CD14-positive monocyte (primary cell): ENCODE measurements around the gene TMEM169. TPM values are rescaled to one million over a fixed set of nuclear protein-coding genes. Genes with fewer than 3 reads are reported as not detected.

ENCODE experiments used
- DNase-seq, 3 donors: peaks; one replicate each; pipeline ENCODE4 v3.0.0-alpha.2; 2011 to 2022
- H2AFZ ChIP-seq: 2 replicates; pipeline ENCODE4 v1.6.0; 2012; ENCODE audit warnings: mild to moderate bottlenecking, low read depth, low read length, inconsistent platforms; ENCODE audit not compliant: insufficient read depth, poor library complexity, severe bottlenecking
- H3K27ac ChIP-seq, 2 donors: 1 replicate in 1 of 2; 2 replicates in 1 of 2; pipeline ENCODE4 v1.5.1; 2012 to 2013; ENCODE audit warnings: low read length in 2 of 2, control low read depth in 1 of 2, inconsistent platforms in 1 of 2, low read depth in 1 of 2, mild to moderate bottlenecking in 1 of 2
- H3K27me3 ChIP-seq, 2 donors: one replicate each; pipeline versions ENCODE4 v1.6.0 to v1.6.1; 2011 to 2013; ENCODE audit warnings: low read length in 2 of 2; ENCODE audit not compliant: control insufficient read depth in 2 of 2, insufficient read depth in 2 of 2
- H3K36me3 ChIP-seq, 2 donors: replicated peaks in 1 of 2; 1 replicate in 1 of 2; 2 replicates in 1 of 2; pipeline versions ENCODE4 v1.5.1 to v1.6.1; 2012 to 2013; ENCODE audit warnings: low read length in 2 of 2, control low read depth in 1 of 2, inconsistent platforms in 1 of 2, mild to moderate bottlenecking in 1 of 2; ENCODE audit not compliant: insufficient read depth in 2 of 2, control insufficient read depth in 1 of 2
- H3K4me1 ChIP-seq, 2 donors: 1 replicate in 1 of 2; 2 replicates in 1 of 2; pipeline versions ENCODE4 v1.5.1 to v1.6.1; 2012 to 2013; ENCODE audit warnings: low read length in 2 of 2, control low read depth in 1 of 2, inconsistent platforms in 1 of 2, mild to moderate bottlenecking in 1 of 2, moderate library complexity in 1 of 2; ENCODE audit not compliant: insufficient read depth in 2 of 2, control insufficient read depth in 1 of 2
- H3K4me2 ChIP-seq: replicated peaks from 2 replicates; pipeline ENCODE3; 2012; ENCODE audit warnings: low read length, moderate library complexity, mild to moderate bottlenecking; ENCODE audit not compliant: poor library complexity, severe bottlenecking; ENCODE audit errors: extremely low read depth
- H3K4me3 ChIP-seq, 3 experiments: fragments of 200-600 bp in 1 of 3; sonication (generic) in 1 of 3; replicated peaks in 1 of 3; 1 replicate in 2 of 3; 2 replicates in 1 of 3; pipeline ENCODE4 v1.5.1; 2011 to 2013; ENCODE audit warnings: low read length in 3 of 3, mild to moderate bottlenecking in 3 of 3, control low read depth in 2 of 3, low read depth in 2 of 3, inconsistent platforms in 1 of 3, moderate library complexity in 1 of 3
- H3K79me2 ChIP-seq: 2 replicates; pipeline ENCODE4 v1.6.0; 2012; ENCODE audit warnings: mild to moderate bottlenecking, control low read depth, inconsistent platforms, low read length, moderate library complexity; ENCODE audit not compliant: insufficient read depth
- H3K9ac ChIP-seq: 2 replicates; pipeline ENCODE4 v1.6.0; 2017; ENCODE audit warnings: low read length, mild to moderate bottlenecking; ENCODE audit not compliant: insufficient read depth, poor library complexity, severe bottlenecking
- H3K9me3 ChIP-seq, 2 donors: replicated peaks in 1 of 2; 1 replicate in 1 of 2; 2 replicates in 1 of 2; pipeline versions ENCODE4 v1.5.1 to v1.6.1; 2012 to 2013; ENCODE audit warnings: low read length in 2 of 2, control low read depth in 1 of 2; ENCODE audit not compliant: control insufficient read depth in 1 of 2, insufficient read depth in 1 of 2
- H4K20me1 ChIP-seq: 2 replicates; pipeline ENCODE4 v1.6.0; 2012; ENCODE audit warnings: mild to moderate bottlenecking, low read length, control low read depth, moderate library complexity; ENCODE audit not compliant: insufficient read depth
- H3K27ac Mint-ChIP-seq, 7 donors: one replicate each; pipeline ENCODE4 v1.8.0; 2020; ENCODE audit warnings: mild to moderate bottlenecking in 7 of 7, mixed read lengths in 7 of 7, moderate library complexity in 6 of 7, inconsistent platforms in 2 of 7
- H3K27me3 Mint-ChIP-seq, 3 donors: one replicate each; pipeline ENCODE4 v1.8.0; 2021 to 2022; ENCODE audit warnings: low read depth in 3 of 3, mild to moderate bottlenecking in 3 of 3, mixed read lengths in 3 of 3, moderate library complexity in 3 of 3, inconsistent platforms in 1 of 3
- H3K36me3 Mint-ChIP-seq, 2 donors: one replicate each; pipeline ENCODE4 v1.8.0; 2020; ENCODE audit warnings: mixed read lengths in 2 of 2, inconsistent platforms in 1 of 2, mild to moderate bottlenecking in 1 of 2
- H3K4me1 Mint-ChIP-seq: one replicate; pipeline ENCODE4 v1.8.0; 2020; ENCODE audit warnings: mild to moderate bottlenecking, mixed read lengths
- H3K4me3 Mint-ChIP-seq, 2 donors: one replicate each; pipeline ENCODE4 v1.8.0; 2020; ENCODE audit warnings: mild to moderate bottlenecking in 2 of 2, mixed read lengths in 2 of 2, moderate library complexity in 1 of 2
- H3K9me3 Mint-ChIP-seq, 7 donors: one replicate each; pipeline ENCODE4 v1.8.0; 2020 to 2022; ENCODE audit warnings: mixed read lengths in 7 of 7, mild to moderate bottlenecking in 6 of 7, moderate library complexity in 6 of 7, inconsistent platforms in 2 of 7
- WGBS: methylation state at CpG from one replicate; pipeline ENCODE4 v1.1.5; 2013; ENCODE audit warnings: missing lambda C conversion rate; ENCODE audit not compliant: insufficient coverage; 5-methylcytosine and 5-hydroxymethylcytosine counted together
- intact Hi-C, 2 donors: fragments of 100-400 bp; cut with micrococcal nuclease; formaldehyde crosslinking; loops; one replicate each; pipeline versions ENCODE4 v1.15.0 to v1.15.1; 2023
- polyA plus RNA-seq, 3 donors: library from polyadenylated mRNA; depleted of rRNA in 1 of 3; unstranded in 2 of 3; stranded (reverse) in 1 of 3; fragments of 300-500 nt in 2 of 3; fragments of >200 nt in 1 of 3; fragmentation: Illumina TruSeq in 2 of 3; gene quantifications; 1 replicate in 2 of 3; 2 replicates in 1 of 3; pipeline ENCODE4 v1.2.3, GENCODE V29; 2012 to 2021
- TF ChIP-seq, protein P1 (sequence below): fragments of 200-600 bp; IDR thresholded peaks from one replicate; pipeline ENCODE4 v1.8.0; 2022; ENCODE audit warnings: antibody characterized with exemption, mild to moderate bottlenecking

TMEM169 gene
- polyA plus RNA-seq, 3 donors, result 0.24 to 0.92 (median 0.74) TPM

DNA sequence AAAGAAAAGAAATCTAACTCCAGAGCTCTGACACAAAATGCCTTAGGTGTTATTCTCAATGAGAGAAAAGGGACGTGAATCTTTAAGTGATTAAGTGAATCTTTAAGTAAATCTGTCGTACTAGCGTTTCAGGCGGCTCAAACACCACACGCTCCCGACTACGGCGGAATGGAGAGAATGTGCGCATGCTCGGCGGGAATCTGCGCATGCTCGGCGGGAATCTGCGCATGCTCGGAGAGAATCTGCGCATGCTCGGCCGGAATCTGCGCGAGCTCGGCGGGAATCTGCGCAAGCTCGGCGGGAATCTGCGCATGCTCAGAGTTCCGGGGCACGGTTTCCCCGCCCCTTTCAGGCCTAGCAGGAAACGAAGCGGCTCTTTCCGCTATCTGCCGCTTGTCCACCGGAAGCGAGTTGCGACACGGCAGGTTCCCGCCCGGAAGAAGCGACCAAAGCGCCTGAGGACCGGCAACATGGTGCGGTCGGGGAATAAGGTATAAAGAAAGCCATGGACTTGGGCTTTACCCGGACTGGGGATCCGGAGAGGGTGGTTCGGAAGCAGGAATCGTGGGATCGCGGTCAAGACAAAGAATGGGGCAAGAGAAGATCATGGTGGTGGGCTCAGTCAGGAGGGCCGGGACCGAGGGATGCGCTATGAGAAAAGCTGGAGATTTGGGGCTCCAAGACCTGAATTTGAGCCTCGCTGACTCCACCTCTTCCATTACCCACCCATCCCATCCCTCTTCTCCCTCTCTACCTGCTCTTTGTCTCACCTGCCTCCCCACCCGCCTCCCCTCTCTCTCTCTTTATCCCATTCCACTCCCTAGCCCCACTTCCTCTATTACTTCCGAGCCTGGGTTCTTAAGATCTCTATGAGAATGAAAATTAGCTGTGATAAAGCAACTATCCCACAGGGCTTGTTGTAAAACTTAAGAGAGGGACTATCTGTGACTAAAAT, 27.5 kb downstream of the TMEM169 start, which contains the start of gene XRCC5:
Gene XRCC5, plus strand, starts transcription at position 382 of the 955 bp plus-strand sequence. Its CDS starts 89 bp downstream, at position 471.
- Mint-ChIP-seq H3K27me3 (peaks cover 0 to 4% (median 2%) of the 10 kb centered on the region in 3 donors), H3K27ac (peak within 1 kb of the TSS; percentile 98 to 100 (median 99)), H3K36me3 (peaks cover 30 to 32% of the 10 kb centered on the region in 2 donors), H3K4me3 (peak within 1 kb of the TSS; percentile 99 to 100), H3K9me3 (peaks cover 0 to 4% (median 0%) of the 10 kb centered on the region in 7 donors), H3K4me1 (peaks cover 31% of the 10 kb centered on the region)
- Histone ChIP-seq H3K27me3 (no peaks in the 10 kb centered on the region), H3K79me2 (peaks cover 50% of the 10 kb centered on the region), H4K20me1 (peaks cover 32% of the 10 kb centered on the region), H3K36me3 (peaks cover 27 to 33% of the 10 kb centered on the region in 2 donors), H3K9ac (peak within 1 kb of the TSS; percentile 92), H2AFZ (peak within 1 kb of the TSS; percentile 84), H3K4me1 (peaks cover 20 to 32% of the 10 kb centered on the region in 2 donors), H3K4me3 (peak within 1 kb of the TSS; percentile 85 to 96 (median 96)), H3K9me3 (no peaks in the 10 kb centered on the region), H3K27ac (peak within 1 kb of the TSS; percentile 65 to 92), H3K4me2 (peak within 1 kb of the TSS; percentile 86)
- intact Hi-C loops, result no loop called here
- peak; percentile 98 to 99 (median 98) for DNase-seq
- 1% methylated on average over 50 of the region's 57 CpGs for WGBS
- TF ChIP-seq, protein P1, sequence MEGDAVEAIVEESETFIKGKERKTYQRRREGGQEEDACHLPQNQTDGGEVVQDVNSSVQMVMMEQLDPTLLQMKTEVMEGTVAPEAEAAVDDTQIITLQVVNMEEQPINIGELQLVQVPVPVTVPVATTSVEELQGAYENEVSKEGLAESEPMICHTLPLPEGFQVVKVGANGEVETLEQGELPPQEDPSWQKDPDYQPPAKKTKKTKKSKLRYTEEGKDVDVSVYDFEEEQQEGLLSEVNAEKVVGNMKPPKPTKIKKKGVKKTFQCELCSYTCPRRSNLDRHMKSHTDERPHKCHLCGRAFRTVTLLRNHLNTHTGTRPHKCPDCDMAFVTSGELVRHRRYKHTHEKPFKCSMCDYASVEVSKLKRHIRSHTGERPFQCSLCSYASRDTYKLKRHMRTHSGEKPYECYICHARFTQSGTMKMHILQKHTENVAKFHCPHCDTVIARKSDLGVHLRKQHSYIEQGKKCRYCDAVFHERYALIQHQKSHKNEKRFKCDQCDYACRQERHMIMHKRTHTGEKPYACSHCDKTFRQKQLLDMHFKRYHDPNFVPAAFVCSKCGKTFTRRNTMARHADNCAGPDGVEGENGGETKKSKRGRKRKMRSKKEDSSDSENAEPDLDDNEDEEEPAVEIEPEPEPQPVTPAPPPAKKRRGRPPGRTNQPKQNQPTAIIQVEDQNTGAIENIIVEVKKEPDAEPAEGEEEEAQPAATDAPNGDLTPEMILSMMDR, result no peak

DNA sequence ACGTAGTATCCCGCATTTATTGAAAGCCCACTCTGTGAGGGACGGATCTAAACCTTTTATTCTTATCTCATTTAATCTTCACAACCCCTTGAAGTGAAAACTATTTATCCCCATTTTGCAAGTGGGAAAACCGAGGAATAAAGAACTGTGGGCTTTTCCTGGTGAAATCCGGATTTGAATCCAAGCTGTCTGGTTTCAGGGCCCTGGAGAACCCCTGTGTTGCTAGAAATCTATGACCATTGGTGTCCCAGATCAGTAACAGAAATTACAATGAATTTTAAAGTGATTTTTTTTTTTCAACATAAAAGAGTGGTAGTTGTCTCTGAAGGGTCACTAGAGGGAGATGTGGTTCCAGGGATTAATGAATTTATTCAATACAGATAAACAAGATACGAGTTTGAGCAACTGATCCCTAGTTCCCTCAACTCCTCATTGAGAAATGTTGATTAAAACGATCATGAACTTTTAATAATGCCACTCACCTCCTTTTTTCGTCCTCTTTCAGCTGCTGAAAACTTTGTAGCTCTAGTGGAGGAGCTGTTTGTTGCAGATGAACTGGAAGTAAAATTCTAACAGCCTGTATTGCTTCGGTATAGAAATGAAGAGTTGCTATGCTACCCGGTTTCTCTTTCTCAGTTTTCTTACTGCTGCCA, 28.4 kb downstream of the TMEM169 start:
- TF ChIP-seq, protein P1, result peak; percentile 66
- H3K27ac Mint-ChIP-seq, result peak overlapping the region; percentile 98 to 100 (median 99)
- Histone ChIP-seq H3K36me3 (peaks cover 30 to 36% of the 10 kb centered on the region in 2 donors), H2AFZ (peak overlapping the region; percentile 84), H3K9me3 (no peaks in the 10 kb centered on the region), H3K4me2 (peak overlapping the region; percentile 86), H3K27ac (peak overlapping the region in 1 of 2 donors; percentile 92), H3K9ac (peak overlapping the region; percentile 92), H3K4me1 (peaks cover 24 to 35% of the 10 kb centered on the region in 2 donors), H4K20me1 (peaks cover 36% of the 10 kb centered on the region), H3K4me3 (peak overlapping the region; percentile 85 to 96 (median 96)), H3K27me3 (no peaks in the 10 kb centered on the region), H3K79me2 (peaks cover 55% of the 10 kb centered on the region)
- peak; percentile 2 to 32 (median 13) for DNase-seq
- WGBS, result 0% methylated on average over 2 of the region's 10 CpGs
- peaks cover 0 to 4% (median 2%) of the 10 kb centered on the region in 3 donors for H3K27me3 Mint-ChIP-seq
- peaks cover 31 to 34% of the 10 kb centered on the region in 2 donors for H3K36me3 Mint-ChIP-seq
- intact Hi-C loops, result loop anchor here in 1 of 2 donors (10.0 kb wide), 1 partner anchor 305 kb away; the partner anchor contains the start of gene SMARCAL1
- peaks cover 35% of the 10 kb centered on the region for H3K4me1 Mint-ChIP-seq
- H3K4me3 Mint-ChIP-seq, result peak overlapping the region; percentile 99 to 100
- peaks cover 0 to 4% (median 0%) of the 10 kb centered on the region in 7 donors for H3K9me3 Mint-ChIP-seq
